Measurements from ENCODE around the gene TUBGCP2.
A peak's percentile ranks its signal among the peaks of the same experiment; 100 is the strongest.
"Not testable (repeated sequence)": the region's sequence is repeated elsewhere in the genome, so short reads cannot be mapped to it uniquely, and the experiment has no call there.

The TUBGCP2 gene

DNA sequence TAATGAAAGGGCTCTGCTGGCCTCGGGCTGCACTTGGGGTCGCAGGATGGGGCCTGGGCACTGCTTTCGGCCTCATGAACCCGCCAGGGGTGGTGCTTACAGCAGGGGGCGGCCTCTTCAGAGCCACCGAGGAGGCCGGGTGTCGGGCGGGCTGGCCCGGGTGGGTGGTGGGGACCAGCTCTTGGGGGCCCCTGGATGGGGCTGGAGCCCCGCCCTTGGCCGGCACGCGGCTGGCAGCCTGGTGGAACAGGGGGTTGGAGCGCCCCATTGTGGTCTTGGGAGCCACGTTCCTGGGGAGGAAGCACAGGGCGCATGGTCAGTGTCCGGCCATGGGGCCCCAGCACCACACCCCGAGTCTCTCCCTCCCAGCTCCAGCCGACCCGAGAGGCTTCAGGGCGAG lies 40.8 kb downstream of the TUBGCP2 start:
- DNase-seq (ENCODE audit: low read depth in 2 of 3, low spot score in 2 of 3), result no peak

DNA sequence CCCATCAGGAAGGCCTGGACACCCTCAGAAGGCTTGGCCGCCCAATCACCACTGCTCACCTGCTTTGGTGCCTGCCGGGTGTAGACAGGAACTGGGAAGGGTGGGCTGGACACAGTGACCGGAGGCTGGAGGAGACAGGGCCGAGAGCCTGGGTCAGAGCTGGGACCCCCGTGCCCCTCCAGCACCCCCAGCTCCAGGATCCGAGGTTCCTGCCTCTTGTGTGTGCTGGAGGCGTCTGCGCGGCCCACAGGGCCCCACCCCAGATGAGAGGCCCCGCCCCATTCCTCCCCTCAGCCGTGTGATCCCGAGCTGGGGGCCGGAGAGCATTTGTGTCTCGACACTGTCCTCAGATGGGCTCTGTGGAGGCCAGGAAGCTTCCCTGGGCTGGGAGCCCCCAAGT lies 41.4 kb downstream of the TUBGCP2 start:
- no peak for DNase-seq (ENCODE audit: low read depth in 2 of 3, low spot score in 2 of 3)

DNA sequence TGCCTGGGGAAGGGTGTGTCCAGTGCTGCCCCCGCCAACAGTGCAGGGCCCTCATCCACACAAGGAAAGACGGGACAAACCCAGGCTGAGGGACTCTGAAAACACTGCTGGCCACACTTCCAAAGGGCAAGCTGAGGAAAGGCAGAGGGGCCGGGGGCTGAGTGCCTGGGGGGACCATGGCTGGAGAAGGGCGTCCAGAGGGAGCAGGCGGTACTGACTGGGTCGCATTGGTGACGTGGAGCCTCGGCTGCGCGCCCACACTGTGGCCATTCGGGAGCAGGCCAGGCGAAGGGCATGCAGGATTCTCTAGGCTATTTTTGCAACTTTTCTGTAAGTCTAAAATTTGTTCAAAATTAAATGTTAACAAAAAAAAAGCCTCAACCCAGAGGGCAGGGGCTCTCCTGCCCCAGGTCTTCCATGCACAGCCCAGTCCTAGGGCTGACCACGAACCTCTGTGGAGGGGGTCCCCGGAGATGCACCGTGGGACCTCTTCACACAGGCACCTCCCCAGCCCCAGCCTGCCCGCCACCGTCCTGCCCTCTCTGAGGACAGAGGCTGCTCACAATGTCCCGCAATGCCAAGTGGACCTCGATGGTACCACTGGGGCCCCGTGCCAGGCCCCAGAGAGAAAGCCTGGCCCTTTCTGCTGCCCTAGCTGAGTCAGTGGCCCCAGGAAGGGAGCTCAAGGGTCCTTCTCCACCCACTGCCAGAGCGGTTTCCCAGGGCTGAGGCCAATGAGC lies 42.4 kb downstream of the TUBGCP2 start:
- DNase-seq (ENCODE audit: low read depth in 2 of 3, low spot score in 2 of 3), result no peak

GRCh38 chr10:133265052-133265451 lies 43.6 kb downstream of the TUBGCP2 start:
- DNase-seq (ENCODE audit: low read depth in 2 of 3, low spot score in 2 of 3), result not testable (repeated sequence)

DNA sequence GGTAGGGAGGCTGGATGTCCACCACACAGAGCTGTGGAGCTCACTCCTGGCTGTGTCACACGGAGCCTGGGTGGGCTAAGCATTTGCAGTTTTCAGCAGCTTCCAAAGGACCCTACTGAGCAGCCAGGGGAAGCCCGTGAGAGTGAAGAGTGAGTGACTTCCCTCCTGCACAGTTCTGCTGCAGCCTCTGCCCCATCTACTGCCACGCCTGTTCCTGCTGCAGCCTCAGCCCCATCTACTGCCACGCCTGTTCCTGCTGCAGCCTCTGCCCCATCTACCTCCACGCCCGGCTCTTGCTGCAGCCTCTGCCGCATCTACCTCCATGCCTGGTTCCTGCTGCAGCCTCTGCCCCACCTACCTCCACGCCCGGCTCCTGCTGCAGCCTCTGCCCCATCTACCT lies 44.2 kb downstream of the TUBGCP2 start:
- no peak for DNase-seq (ENCODE audit: low read depth in 2 of 3, low spot score in 2 of 3)

DNA sequence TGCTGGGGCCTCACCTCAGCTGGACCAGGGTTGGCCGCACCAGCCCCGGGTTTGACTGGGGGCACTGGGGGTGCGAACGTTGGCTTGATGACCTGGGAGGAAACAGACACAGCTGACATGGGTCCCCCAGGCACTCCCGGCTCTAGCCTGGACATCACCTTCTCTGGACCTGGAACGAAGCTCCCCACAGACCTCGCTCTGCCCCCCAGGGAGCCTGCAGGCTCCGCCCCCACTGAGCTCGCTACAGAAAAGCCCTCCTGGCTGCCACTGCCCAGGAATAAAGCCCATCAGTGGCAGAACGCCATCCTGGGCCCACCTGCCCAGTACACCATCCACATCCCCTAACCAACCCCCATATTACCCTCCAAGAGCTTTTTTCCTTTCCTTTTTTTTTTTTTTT lies 45.0 kb downstream of the TUBGCP2 start:
- no peak for DNase-seq (ENCODE audit: low read depth in 2 of 3, low spot score in 2 of 3)

- DNase-seq (ENCODE audit: low read depth in 2 of 3, low spot score in 2 of 3), result no peak
These were observed 46.0 kb downstream of the TUBGCP2 start for GRCh38 chr10:133262696-133263095.

DNA sequence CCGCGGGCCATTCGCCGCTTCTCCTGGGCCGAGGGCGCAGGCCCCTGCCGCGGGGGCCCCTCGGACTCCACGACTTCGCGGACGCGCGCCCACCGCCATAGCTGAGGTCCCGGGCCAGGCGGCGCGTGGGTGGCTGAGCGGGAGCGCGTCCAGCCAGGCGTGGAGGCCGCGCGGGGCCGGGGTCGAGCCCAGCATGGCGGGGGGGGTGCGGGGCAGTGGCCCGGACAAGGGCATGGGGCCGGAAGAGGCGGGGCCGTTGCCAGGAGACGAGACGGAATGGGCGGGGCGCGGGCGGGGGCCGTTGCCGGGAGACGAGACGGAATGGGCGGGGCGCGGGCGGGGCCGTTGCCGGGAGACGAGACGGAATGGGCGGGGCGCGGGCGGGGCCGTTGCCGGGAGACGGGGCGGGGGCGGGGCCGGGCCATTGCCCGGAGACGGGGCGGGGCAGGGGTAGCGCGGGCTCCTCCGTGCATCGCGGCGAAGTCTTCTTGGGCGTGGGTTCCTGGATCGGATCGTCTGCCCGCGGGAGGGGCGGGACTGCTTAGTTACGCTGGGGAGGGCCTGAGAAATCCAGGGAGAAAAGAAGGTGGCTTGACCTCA lies 46.8 kb downstream of the TUBGCP2 start:
- peak; percentile 69 to 78 (median 71) for DNase-seq (ENCODE audit: low read depth in 2 of 3, low spot score in 2 of 3)

- DNase-seq (ENCODE audit: low read depth in 2 of 3, low spot score in 2 of 3), result peak in 2 of 3 experiments; percentile 55 to 66
These were observed 47.6 kb downstream of the TUBGCP2 start for GRCh38 chr10:133260895-133261725.

- no peak for DNase-seq (ENCODE audit: low read depth in 2 of 3, low spot score in 2 of 3)
These were observed 49.1 kb downstream of the TUBGCP2 start for GRCh38 chr10:133259602-133259989.

GRCh38 chr10:133258818-133259601 lies 49.7 kb downstream of the TUBGCP2 start:
- DNase-seq (ENCODE audit: low read depth in 2 of 3, low spot score in 2 of 3), result peak; percentile 59 to 94 (median 76)

DNA sequence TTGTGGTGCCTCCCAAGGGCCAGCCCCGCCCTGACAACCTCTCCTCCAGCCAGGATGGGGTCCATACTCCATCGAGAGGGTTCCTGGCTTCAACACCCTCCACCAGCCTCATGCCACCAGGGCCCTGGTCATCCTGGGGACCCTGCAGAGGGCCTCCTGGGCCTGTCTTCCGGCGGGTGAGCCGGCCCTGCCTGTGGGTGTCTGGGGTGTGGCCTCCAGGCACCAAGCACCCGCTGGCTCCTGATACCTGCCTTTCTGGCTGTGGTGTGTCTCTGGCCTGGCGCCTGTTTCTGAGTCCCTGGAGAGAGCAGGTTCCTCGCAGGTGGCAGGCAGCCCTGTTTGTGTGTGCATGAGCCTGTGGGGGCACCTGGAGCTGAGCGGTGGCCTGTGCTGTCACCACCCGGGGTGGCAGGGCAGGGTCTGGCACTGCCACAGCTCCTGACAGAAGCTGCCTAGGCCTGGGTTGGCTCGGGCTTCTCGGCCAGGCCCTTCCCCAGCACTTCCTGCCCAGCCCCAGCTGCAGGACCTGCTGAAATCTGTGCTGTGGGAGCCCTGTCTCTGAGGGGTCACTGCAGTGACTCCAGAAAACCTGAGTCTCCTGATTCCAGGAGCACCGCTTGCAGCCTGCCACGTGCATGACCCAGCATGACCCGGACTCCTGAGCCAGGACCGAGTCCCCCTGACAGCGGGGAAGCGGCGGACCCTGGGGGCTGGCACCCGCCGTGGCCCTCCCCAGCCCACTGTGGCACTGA lies 50.4 kb downstream of the TUBGCP2 start:
- DNase-seq (ENCODE audit: low read depth in 2 of 3, low spot score in 2 of 3), result peak in 1 of 3 experiments; percentile 25

DNA sequence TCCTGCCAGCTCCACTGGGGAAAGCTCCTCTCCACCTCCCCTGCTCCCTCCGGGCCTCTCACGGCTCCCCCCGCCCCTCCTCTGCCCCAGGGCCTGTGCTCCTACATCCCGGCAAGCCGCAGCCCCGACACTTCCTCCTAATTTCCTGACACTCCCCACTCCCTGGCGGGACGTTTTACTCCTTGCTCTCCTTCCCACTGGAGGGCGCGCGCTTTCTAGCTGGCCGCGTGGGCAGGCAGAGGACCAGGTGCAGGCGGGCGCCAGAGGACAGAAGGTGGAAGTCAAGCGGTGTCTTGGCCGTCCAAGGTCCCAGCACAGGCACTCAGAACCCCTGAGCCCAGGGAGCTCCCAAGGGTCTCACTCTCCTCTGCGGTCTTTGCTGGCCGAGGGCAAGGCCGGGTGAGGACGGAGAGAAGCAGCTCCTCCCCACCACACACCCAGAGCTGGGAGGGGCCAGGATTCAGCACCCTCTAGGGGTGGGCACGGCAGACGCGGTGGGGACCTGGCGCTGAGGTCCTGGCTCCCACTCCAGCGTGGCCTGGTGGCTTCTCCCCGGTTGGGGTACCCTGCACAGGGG lies 51.1 kb downstream of the TUBGCP2 start:
- DNase-seq (ENCODE audit: low read depth in 2 of 3, low spot score in 2 of 3), result peak in 1 of 3 experiments; percentile 29

GRCh38 chr10:133255323-133255722 lies 53.3 kb downstream of the TUBGCP2 start:
- DNase-seq (ENCODE audit: low read depth in 2 of 3, low spot score in 2 of 3), result no peak

DNA sequence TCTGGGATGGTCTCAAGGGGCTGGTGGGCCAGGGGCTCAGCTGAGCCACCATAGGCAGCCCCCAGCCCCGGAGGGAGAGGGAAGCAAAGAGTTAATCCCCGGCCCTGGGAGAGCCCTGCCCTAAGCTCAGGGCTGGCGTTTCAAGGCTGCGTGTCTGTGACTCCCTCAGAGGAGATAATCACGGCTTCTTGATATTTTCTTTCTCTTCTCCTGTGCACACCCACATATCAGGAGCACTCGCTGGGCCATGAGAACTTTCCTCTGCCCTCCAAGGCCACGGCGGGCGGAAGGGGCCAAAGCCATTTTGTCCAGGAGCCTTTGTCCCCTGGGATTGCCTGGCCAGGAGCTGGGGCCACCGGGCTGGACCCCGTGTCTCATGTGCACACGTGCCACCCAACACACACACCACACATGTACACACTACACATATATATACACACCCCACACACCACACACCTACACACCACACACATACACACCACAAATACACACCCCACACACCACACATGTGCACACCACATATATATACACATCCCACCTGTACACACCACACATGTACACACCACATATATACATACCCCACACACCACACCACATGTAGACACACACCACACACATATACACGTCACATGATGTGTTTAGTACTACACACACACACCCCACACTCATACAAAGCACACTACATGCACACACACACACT lies 54.1 kb downstream of the TUBGCP2 start:
- no peak for DNase-seq (ENCODE audit: low read depth in 2 of 3, low spot score in 2 of 3)

DNA sequence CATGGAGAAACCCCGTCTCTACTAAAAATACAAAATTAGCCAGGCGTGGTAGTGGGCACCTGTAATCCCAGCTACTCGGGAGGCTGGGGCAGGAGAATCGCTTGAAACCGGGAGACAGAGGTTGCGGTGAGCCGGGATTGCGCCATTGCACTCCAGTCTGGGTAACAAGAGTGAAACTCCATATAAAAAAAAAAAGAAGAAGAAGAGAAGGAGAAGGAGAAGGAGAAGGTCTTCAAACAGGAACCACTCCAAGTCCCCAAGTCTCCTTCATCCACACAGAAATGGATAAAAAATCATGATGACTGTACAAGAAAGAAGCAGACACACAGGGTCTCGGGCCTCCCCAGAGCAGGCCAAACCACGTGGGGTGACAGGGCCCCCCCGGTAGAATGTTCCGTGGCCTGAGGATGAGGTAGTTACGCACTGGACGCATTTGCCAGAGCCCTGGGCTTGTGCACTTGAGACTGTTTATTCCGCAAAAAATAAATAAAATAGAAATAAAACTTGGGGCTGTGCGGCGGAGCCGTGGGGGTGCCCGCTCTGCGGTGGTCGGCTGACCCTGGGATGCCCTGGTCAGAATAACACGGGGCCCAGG lies 55.2 kb downstream of the TUBGCP2 start:
- no peak for DNase-seq (ENCODE audit: low read depth in 2 of 3, low spot score in 2 of 3)

DNA sequence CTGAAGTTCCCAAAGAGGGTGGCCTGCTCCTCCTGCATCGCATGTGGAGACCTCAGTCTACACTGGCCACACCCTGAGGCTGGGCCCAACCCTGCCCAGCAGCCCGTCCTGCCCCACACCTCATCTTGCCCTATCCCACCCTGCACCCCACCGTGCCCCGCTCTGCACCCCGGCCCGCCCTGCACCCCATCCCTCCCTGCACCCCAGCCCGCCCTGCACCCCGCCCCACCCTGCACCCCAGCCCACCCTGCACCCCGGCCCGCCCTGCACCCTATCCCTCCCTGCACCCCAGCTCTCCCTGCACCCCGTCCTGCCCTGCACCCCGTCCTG lies 56.5 kb downstream of the TUBGCP2 start:
- no peak for DNase-seq (ENCODE audit: low read depth in 2 of 3, low spot score in 2 of 3)

- DNase-seq (ENCODE audit: low read depth in 2 of 3, low spot score in 2 of 3), result no peak
These were observed 57.1 kb downstream of the TUBGCP2 start for GRCh38 chr10:133251388-133252222.

All from activated CD8-positive, alpha-beta memory T cell treated with anti-CD3 and anti-CD28 coated beads for 48 hours (primary cell).